Gastrocnemius medialis (tissue), 4 donors: ENCODE measurements around the gene LRRC8E.

Source experiments
- CTCF ChIP-seq, 5 experiments: fragments of 450-650 bp in 3 of 5; fragments of 200-600 bp in 2 of 5; sonication (generic) in 2 of 5; IDR thresholded peaks in 4 of 5; conservative IDR thresholded peaks in 1 of 5; 1 replicate in 4 of 5; 2 replicates in 1 of 5; pipeline ENCODE4 v1.5.1; 2016 to 2019; ENCODE audit warnings: antibody characterized with exemption in 5 of 5, mild to moderate bottlenecking in 3 of 5, moderate library complexity in 3 of 5
- POLR2A ChIP-seq, 2 donors: fragments of 450-650 bp; IDR thresholded peaks; one replicate each; pipeline ENCODE4 v1.6.1; 2017; ENCODE audit warnings: antibody characterized with exemption in 2 of 2, mild to moderate bottlenecking in 2 of 2, moderate library complexity in 2 of 2

- TF ChIP-seq CTCF (IDR thresholded peaks at IDR 0.05 in 4 of 5, conservative IDR thresholded peaks at IDR 0.05 in 1 of 5) (no peak), POLR2A (IDR thresholded peaks at IDR 0.05) (no peak)
These were observed 11.6 kb downstream of the LRRC8E start for GRCh38 chr19:7899751-7900378.
